Esophagus muscularis mucosa (tissue), 4 donors: Measurements from ENCODE around the gene EIF4G3.

Source experiments
- EP300 ChIP-seq: sonication (generic); formaldehyde crosslinking; IDR thresholded peaks from one replicate; pipeline ENCODE4 v1.6.1; 2017; ENCODE audit warnings: antibody characterized with exemption
- POLR2A ChIP-seq: fragments of 450-650 bp; IDR thresholded peaks from one replicate; pipeline ENCODE4 v1.6.1; 2017; ENCODE audit warnings: antibody characterized with exemption, moderate library complexity, mild to moderate bottlenecking, low read depth
- POLR2AphosphoS5 ChIP-seq, 2 donors: sonication (generic); formaldehyde crosslinking; IDR thresholded peaks; one replicate each; pipeline ENCODE4 v1.6.1; 2017; ENCODE audit warnings: antibody characterized with exemption in 2 of 2
- TF ChIP-seq, protein P1 (sequence below), 3 experiments: fragments of 200-600 bp in 2 of 3; fragments of 450-650 bp in 1 of 3; sonication (generic) in 2 of 3; IDR thresholded peaks; one replicate each; pipeline ENCODE4 v1.5.1; 2017 to 2019; ENCODE audit warnings: antibody characterized with exemption in 3 of 3, mild to moderate bottlenecking in 2 of 3, moderate library complexity in 1 of 3

- TF ChIP-seq POLR2A (no peak), POLR2AphosphoS5 (IDR thresholded peaks at IDR 0.05) (no peak), EP300 (no peak)
- TF ChIP-seq, protein P1, sequence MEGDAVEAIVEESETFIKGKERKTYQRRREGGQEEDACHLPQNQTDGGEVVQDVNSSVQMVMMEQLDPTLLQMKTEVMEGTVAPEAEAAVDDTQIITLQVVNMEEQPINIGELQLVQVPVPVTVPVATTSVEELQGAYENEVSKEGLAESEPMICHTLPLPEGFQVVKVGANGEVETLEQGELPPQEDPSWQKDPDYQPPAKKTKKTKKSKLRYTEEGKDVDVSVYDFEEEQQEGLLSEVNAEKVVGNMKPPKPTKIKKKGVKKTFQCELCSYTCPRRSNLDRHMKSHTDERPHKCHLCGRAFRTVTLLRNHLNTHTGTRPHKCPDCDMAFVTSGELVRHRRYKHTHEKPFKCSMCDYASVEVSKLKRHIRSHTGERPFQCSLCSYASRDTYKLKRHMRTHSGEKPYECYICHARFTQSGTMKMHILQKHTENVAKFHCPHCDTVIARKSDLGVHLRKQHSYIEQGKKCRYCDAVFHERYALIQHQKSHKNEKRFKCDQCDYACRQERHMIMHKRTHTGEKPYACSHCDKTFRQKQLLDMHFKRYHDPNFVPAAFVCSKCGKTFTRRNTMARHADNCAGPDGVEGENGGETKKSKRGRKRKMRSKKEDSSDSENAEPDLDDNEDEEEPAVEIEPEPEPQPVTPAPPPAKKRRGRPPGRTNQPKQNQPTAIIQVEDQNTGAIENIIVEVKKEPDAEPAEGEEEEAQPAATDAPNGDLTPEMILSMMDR (IDR thresholded peaks at IDR 0.05): no peak
These were observed 198.3 kb downstream of the EIF4G3 start for GRCh38 chr1:20978413-20978812.
